ENCODE measurements around the gene PYCR2.
"Not testable (repeated sequence)": the region's sequence is repeated elsewhere in the genome, so short reads cannot be mapped to it uniquely, and the experiment has no call there.

Gene PYCR2

DNA sequence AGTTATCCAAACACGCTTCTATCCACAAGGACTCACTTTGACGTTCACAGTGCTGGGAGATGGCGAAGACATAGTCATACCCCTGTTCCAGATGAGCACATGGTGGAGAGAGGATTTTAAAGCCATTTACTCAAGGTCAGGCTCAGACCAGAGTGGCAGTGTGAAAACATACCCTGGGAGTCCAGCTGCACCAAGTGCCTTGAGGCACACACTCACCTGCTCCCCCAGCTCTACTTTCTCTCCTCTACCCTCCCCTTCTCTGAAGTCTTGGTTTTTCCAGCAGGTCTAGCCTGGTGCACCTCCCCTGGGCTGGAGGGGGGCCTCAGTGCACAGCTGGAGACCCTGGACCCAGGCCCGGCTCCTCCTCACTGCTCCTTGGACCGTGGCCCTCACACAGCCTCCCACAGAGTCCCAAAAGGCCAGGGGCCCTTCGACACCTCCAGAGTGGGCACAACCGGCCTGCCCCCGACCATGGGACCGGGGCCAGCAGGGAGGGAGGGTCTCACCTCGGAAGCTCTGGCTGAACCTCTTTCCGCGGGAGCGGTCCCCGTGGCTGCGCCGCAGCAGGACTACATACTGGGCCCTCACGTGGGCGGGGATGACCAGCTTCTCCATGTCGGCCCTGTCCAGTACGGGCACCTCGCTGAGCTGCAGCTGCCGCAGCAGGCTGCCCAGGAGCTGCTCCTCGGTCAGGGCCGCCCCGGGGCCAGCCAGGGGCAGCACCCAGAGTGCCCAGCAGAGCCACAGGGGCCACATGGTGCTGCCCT is 16.5 kb upstream of the PYCR2 start:
- no peaks in the 10 kb centered on the region for H3K27me3 ChIP-seq (ENCODE audit: insufficient read depth, low read depth, severe bottlenecking)
- H3K36me3 ChIP-seq = no peaks in the 10 kb centered on the region
- TF ChIP-seq, protein P1, sequence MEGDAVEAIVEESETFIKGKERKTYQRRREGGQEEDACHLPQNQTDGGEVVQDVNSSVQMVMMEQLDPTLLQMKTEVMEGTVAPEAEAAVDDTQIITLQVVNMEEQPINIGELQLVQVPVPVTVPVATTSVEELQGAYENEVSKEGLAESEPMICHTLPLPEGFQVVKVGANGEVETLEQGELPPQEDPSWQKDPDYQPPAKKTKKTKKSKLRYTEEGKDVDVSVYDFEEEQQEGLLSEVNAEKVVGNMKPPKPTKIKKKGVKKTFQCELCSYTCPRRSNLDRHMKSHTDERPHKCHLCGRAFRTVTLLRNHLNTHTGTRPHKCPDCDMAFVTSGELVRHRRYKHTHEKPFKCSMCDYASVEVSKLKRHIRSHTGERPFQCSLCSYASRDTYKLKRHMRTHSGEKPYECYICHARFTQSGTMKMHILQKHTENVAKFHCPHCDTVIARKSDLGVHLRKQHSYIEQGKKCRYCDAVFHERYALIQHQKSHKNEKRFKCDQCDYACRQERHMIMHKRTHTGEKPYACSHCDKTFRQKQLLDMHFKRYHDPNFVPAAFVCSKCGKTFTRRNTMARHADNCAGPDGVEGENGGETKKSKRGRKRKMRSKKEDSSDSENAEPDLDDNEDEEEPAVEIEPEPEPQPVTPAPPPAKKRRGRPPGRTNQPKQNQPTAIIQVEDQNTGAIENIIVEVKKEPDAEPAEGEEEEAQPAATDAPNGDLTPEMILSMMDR (IDR thresholded peaks at IDR 0.05; ENCODE audit: low read depth, low read length) = no peak
- no peak overlapping the region for H3K4me3 ChIP-seq (ENCODE audit: low read depth, low read length)
- peak overlapping the region; percentile 55 for H3K27ac ChIP-seq
- DNase-seq = no peak
- H3K9me3 ChIP-seq (ENCODE audit: severe bottlenecking) = no peaks in the 10 kb centered on the region

DNA sequence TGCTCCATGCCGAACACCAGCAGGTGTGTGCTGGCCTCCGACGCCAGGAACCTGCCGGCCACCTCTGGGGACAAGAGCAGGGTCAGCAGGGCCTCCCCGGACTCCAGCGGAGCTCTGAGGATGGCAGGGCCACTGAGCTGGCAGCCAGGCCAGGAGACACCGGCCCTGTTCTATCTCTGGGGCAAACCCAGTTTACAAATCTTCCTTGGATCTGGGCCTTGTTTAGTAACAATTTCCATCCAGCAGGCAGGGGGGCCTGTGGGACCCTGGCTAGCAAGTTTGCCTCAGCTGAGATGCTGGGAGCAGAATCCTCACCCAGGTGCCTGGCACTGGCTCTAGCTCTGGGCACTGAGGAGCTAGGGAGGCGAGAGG is 15.9 kb upstream of the PYCR2 start:
- DNase-seq; H3K4me3 ChIP-seq (ENCODE audit: low read depth, low read length); H3K27me3 ChIP-seq (ENCODE audit: insufficient read depth, low read depth, severe bottlenecking); H3K36me3 ChIP-seq; H3K9me3 ChIP-seq (ENCODE audit: severe bottlenecking); H3K27ac ChIP-seq: not testable (repeated sequence)

DNA sequence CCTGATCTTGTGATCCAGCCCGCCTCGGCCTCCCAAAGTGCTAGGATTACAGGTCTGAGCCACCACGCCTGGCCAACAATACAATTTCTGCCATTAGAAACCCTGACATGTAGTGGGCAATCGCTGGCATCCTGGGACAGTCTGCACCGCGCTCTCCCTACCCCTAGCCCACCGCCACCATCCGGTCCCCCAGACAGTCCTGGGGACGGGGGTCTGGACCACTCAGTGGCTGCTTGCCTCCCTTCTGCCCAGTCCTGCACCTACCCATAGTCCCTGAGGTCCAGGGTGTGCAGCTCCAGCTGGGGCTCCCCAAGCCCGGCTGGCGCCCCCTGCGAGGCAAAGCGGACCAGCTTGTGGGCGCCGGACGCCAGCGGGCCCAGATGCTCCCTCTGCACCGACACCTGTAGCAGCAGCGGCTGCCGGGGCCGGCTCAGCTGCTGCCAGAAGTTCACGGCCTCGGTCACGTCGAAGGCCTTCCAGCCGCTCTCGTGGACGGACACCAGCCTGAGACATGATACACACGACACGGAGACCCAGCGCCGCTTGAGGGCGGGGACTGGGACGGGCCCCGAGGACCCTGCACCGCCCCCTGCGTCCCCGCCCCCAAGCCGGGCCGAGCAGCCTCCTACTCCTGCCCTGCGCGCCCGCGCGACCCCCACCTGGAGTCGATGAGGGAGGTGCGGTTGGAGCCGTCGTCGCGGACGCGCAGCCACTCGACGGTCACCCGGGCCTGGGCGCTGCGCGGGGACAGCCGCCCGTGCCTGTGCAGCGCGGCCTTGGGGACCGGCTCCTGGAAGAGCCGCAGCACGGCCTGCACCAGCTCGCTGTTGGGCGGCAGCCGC is 15.3 kb upstream of the PYCR2 start:
- not testable (repeated sequence) for H3K9me3 ChIP-seq (ENCODE audit: severe bottlenecking); H3K27me3 ChIP-seq (ENCODE audit: insufficient read depth, low read depth, severe bottlenecking); H3K4me3 ChIP-seq (ENCODE audit: low read depth, low read length); H3K36me3 ChIP-seq; DNase-seq; H3K27ac ChIP-seq

DNA sequence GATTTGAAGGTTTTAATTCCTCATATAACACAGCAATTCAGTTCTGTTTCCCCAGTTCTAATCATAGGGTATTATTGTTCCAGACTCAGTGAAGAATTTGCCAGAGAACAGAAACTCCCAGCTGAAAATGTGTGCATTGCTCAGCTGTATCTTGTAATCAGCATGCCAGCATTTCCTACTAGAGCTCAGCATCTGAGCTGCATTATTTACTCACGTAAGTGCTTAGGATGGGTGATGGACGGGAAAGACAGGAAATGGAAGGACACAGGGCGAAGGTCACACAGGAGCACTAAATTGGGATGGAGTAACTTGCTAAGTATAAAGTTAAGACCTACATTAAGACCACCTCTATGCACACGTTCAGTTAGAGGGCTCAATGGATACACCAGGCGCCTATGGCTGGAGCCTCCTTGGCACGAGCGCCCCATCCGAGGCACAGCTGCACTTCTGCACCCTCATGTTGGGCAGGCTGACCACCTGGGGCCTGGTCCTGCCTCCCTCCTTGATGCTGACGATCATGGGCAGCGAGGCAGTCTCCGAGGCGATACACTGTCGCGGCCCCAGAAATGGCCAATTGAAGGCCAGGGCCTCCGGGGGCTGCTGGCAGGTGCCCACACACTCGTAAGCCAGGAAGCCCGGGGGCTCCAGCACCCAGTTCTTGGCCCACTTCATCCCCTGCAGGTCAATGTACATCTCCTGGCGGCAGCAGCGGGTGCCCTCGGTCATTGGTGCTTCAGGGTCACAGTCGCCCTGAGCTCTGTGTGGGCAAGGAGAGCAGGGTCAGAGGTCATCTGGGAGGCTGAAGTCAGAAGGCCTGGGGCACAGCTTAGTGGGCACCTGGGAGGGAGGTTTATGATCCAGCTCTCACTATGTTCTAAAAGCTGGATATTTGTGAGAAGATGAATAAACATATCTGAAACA is 13.3 kb upstream of the PYCR2 start:
- Histone ChIP-seq H3K4me3 (ENCODE audit: low read depth, low read length) (no peak overlapping the region), H3K9me3 (ENCODE audit: severe bottlenecking) (no peaks in the 10 kb centered on the region), H3K36me3 (no peaks in the 10 kb centered on the region), H3K27ac (no peak overlapping the region), H3K27me3 (ENCODE audit: insufficient read depth, low read depth, severe bottlenecking) (no peaks in the 10 kb centered on the region)
- DNase-seq = no peak
- TF ChIP-seq, protein P1 (IDR thresholded peaks at IDR 0.05; ENCODE audit: low read depth, low read length) = no peak

DNA sequence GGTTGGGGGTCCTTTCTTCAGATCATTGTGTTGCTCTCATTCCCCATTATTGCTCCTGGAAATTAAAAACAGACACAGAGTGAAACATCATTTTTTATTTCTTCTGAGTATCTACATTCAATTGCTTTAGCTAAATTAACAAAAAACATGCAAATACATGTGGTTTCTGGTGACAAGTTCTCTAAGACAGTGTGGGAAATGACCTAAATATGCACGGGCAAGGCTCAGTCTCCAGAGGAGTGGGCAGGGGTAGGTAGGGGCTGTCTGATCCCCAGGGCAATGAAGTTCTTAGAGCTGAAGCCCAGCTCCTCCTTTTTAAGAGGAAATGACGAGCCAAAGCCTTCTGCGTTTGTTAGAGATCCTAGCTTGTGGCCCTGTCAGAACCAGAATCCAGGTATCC is 12.5 kb upstream of the PYCR2 start:
- Histone ChIP-seq H3K27ac (no peak overlapping the region), H3K36me3 (no peaks in the 10 kb centered on the region), H3K9me3 (ENCODE audit: severe bottlenecking) (no peaks in the 10 kb centered on the region), H3K4me3 (ENCODE audit: low read depth, low read length) (no peak overlapping the region), H3K27me3 (ENCODE audit: insufficient read depth, low read depth, severe bottlenecking) (no peaks in the 10 kb centered on the region)
- TF ChIP-seq, protein P1 (IDR thresholded peaks at IDR 0.05; ENCODE audit: low read depth, low read length) = no peak
- DNase-seq = no peak

DNA sequence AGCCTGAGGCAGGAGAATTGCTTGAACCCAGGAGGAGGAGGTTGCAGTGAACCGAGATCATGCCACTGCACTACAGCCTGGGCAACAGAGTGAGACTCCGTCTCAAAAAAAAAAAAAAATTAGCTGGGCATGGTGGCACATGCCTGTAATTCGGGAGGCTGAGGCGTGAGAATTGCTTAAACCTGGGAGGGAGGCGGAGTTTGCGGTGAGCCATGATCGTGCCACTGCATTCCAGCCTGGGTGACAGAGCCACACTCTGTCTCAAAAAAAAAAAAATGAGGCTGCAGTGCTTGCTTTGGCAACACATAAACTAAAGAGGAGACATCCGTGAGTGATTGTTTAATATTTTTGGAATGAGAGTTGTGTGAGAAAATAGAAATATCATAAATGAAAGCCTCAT is 12.0 kb upstream of the PYCR2 start:
- not testable (repeated sequence) for H3K27me3 ChIP-seq (ENCODE audit: insufficient read depth, low read depth, severe bottlenecking); H3K36me3 ChIP-seq; H3K27ac ChIP-seq; H3K4me3 ChIP-seq (ENCODE audit: low read depth, low read length); H3K9me3 ChIP-seq (ENCODE audit: severe bottlenecking); DNase-seq

DNA sequence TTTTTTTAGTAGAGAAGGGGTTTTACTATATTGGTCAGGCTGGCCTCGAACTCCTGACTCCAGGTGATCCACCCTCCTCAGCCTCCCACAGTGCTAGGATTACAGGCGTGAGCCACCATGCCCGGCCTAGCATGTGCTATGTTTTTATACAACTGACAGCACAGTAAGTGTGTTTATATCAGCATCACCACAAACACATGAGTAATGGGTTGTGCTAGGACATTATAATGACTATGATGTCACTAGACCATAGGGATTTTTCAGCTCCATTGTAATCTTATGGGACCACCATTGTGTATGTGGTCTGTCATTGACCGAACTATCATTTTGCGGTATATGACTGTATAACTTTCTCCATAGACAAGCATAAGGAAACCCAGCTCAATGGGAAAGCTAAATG is 10.7 kb upstream of the PYCR2 start:
- H3K4me3 ChIP-seq (ENCODE audit: low read depth, low read length) = no peak overlapping the region
- no peak overlapping the region for H3K27ac ChIP-seq
- DNase-seq = no peak
- no peaks in the 10 kb centered on the region for H3K9me3 ChIP-seq (ENCODE audit: severe bottlenecking)
- TF ChIP-seq, protein P1 (IDR thresholded peaks at IDR 0.05; ENCODE audit: low read depth, low read length) = no peak
- H3K27me3 ChIP-seq (ENCODE audit: insufficient read depth, low read depth, severe bottlenecking) = no peaks in the 10 kb centered on the region
- H3K36me3 ChIP-seq = no peaks in the 10 kb centered on the region
